NT2/D1 (cell line): Measurements from ENCODE around the gene MKRN2OS.
"Not testable (repeated sequence)": the region's sequence is repeated elsewhere in the genome, so short reads cannot be mapped to it uniquely, and the experiment has no call there.

Experiments
- DNase-seq: peaks from one replicate; pipeline ENCODE4 v3.0.0-alpha.2; 2011; ENCODE audit warnings: low read depth, low spot score
- H3K27me3 ChIP-seq: 2 replicates; pipeline ENCODE4 v1.6.0; 2011; ENCODE audit warnings: mild to moderate bottlenecking; ENCODE audit not compliant: insufficient read length, insufficient read depth
- H3K36me3 ChIP-seq: 2 replicates; pipeline ENCODE4 v1.6.1; 2011; ENCODE audit warnings: mild to moderate bottlenecking, low read length, mixed read lengths; ENCODE audit not compliant: insufficient read depth, insufficient read length
- H3K4me1 ChIP-seq: 2 replicates; pipeline ENCODE4 v1.5.1; 2011; ENCODE audit not compliant: insufficient read depth, insufficient read length
- H3K4me3 ChIP-seq: 2 replicates; pipeline ENCODE4 v1.5.1; 2011; ENCODE audit warnings: low read depth; ENCODE audit not compliant: insufficient read length
- H3K9ac ChIP-seq: 2 replicates; pipeline ENCODE4 v1.6.0; 2011; ENCODE audit warnings: low read depth; ENCODE audit not compliant: insufficient read length
- H3K9me3 ChIP-seq: 2 replicates; pipeline ENCODE4 v1.5.1; 2011; ENCODE audit warnings: mild to moderate bottlenecking, low read length; ENCODE audit not compliant: insufficient read depth
- SUZ12 ChIP-seq: IDR thresholded peaks from 2 replicates; pipeline ENCODE4 v1.6.1; 2011; ENCODE audit not compliant: insufficient read length, insufficient read depth; ENCODE audit errors: extremely low read depth
- YY1 ChIP-seq: IDR thresholded peaks from 2 replicates; pipeline ENCODE4 v1.6.1; 2011; ENCODE audit not compliant: insufficient read length, insufficient read depth
- ZNF274 ChIP-seq: IDR thresholded peaks from 2 replicates; pipeline ENCODE4 v1.6.1; 2011; ENCODE audit warnings: mild to moderate bottlenecking, low read depth, low read length

Gene MKRN2OS

DNA sequence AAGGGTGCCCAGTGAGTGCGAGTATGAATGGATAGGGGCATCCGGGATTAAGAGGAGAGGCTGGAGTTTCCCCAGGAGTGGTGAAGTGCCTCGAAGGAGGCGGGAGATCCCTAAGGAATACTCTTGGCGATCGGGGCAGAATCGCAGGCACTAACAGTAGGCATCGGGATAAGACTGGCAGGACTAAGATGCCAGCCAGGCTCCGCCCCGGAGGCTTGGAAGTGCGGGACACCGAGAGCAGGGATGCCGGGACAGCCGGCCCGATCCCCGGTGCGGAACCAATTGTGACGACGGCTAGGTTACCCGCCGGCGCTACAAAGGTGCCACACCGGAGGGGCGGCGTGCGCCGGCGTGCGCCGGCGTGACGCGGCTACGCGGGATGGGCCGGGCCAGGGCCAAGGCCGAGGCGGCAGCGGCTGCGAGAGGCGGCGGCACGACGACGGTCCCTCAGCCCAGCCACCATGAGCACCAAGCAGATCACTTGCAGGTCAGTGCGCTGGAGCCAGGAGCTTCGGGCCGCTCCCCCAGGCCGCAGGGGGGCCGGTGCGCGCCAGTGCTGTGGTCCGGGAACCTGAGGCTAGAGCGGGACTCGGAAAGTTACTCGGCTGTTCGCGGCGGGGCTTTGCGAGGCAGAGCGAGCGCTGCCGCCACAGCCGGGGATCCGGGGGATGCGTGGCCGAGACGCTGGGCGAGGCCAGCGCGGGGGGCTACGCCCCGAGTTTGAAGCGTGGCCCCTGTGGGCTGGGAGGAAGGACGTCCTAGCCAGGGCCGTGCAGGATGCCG, 11.6 kb upstream of the MKRN2OS start, which contains the start of gene MKRN2:
MKRN2 (plus strand) TSS at position 398 of the 783 bp plus-strand sequence; CDS start at position 462, 64 bp downstream.
- H3K9ac ChIP-seq, result peak within 1 kb of the TSS; percentile 96
- peaks cover 41% of the 10 kb centered on the region for H3K27me3 ChIP-seq
- H3K36me3 ChIP-seq, result no peaks in the 10 kb centered on the region
- H3K9me3 ChIP-seq, result no peaks in the 10 kb centered on the region
- peak within 1 kb of the TSS; percentile 92 for H3K4me3 ChIP-seq
- no peak for TF ChIP-seq YY1
- TF ChIP-seq ZNF274, result no peak
- TF ChIP-seq SUZ12, result no peak
- peaks cover 2% of the 10 kb centered on the region for H3K4me1 ChIP-seq
- DNase-seq, result peak; percentile 88

DNA sequence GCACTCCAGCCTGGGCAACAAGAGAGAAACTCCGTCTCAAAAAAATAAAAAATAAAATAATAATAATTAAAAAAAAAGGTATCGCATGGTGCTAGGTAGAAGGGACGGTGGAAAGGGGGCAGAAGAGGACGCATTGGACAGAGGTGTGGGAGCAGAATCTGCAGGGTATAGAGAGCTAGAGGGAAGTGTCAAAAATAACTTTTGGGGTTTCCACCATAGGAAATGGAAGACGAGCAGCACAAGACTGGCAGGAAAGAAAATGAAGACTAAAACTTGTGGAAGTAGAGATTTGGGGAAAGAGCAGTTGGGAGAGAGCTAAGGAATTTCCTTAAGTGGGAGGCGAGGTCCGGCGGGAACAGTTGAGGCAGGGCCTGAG, 11.0 kb upstream of the MKRN2OS start:
- H3K9me3 ChIP-seq, result no peaks in the 10 kb centered on the region
- no peak for TF ChIP-seq ZNF274
- no peak for TF ChIP-seq YY1
- TF ChIP-seq SUZ12, result no peak
- H3K27me3 ChIP-seq, result peaks cover 41% of the 10 kb centered on the region
- H3K4me3 ChIP-seq, result peak overlapping the region; percentile 92
- peak overlapping the region; percentile 96 for H3K9ac ChIP-seq
- peaks cover 2% of the 10 kb centered on the region for H3K4me1 ChIP-seq
- no peaks in the 10 kb centered on the region for H3K36me3 ChIP-seq
- no peak for DNase-seq

DNA sequence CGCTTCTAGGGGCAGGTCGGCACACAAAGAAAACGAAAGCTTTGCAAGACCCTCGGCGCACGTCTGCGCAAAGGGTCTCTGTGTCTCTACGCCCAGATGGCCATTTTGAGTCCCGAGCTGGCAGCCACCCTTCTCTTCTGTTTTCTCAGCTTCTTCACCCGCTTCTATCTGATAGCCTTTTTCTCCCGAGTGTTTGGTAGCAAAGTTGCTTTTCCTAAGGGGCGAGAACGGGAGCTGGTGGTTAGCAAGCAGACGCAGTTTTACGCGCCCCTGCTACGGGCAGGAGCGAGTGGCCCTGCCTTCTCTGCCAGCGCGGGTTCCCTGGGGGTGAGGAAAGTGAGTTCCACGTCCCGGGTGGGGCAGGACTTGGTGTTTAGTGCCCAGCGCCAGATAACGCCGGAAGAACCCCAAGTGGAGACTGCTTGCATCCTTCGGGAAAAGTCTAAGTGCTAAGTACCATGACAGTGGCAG, 8.7 kb upstream of the MKRN2OS start:
- peak; percentile 27 for DNase-seq
- no peaks in the 10 kb centered on the region for H3K4me1 ChIP-seq
- H3K9me3 ChIP-seq, result no peaks in the 10 kb centered on the region
- no peaks in the 10 kb centered on the region for H3K36me3 ChIP-seq
- peaks cover 41% of the 10 kb centered on the region for H3K27me3 ChIP-seq
- peak overlapping the region; percentile 36 for H3K4me3 ChIP-seq
- TF ChIP-seq ZNF274, result no peak
- peak; percentile 52 for TF ChIP-seq SUZ12
- peak overlapping the region; percentile 54 for H3K9ac ChIP-seq

DNA sequence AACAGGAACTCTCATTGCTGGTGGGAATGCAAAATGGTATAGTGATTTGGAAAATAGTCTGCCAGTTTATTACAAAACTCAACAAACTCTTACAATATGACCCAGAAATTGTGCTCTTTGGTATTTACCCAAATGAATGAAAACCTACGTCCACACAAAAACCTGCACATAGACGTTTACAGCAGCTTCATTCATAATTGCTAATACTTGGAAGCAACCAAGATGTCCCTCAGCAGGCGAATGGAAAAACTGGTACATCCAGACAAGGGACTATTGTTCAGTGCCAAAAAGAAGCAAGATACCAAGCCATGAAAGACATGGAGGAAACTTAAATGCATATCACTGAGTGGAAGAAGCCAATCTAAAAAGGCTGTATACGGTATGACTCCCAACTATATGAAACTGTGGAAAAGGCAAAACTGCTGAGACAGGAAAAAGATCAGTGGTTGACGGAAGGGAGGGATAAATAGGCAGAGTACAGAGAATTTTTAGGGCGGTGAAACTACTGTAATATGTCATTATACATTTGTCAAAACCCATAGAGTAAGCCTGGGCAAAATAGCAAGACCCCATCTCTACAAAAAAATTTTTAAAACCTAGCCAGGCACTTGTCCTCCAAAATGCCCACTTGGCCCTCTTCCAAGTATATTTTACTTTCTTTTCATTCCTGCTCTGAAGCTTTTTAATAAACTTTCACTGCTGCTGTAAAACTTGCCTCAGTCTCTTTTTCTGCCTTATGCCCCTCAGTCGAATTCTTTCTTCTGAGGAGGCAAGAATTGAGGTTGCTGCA, 4.9 kb upstream of the MKRN2OS start:
- H3K4me1 ChIP-seq, result no peaks in the 10 kb centered on the region
- peaks cover 28% of the 10 kb centered on the region for H3K27me3 ChIP-seq
- H3K4me3 ChIP-seq, result no peak overlapping the region
- no peak for DNase-seq
- no peak overlapping the region for H3K9ac ChIP-seq
- no peaks in the 10 kb centered on the region for H3K9me3 ChIP-seq
- H3K36me3 ChIP-seq, result no peaks in the 10 kb centered on the region
- TF ChIP-seq ZNF274 (no peak), SUZ12 (no peak), YY1 (no peak)

DNA sequence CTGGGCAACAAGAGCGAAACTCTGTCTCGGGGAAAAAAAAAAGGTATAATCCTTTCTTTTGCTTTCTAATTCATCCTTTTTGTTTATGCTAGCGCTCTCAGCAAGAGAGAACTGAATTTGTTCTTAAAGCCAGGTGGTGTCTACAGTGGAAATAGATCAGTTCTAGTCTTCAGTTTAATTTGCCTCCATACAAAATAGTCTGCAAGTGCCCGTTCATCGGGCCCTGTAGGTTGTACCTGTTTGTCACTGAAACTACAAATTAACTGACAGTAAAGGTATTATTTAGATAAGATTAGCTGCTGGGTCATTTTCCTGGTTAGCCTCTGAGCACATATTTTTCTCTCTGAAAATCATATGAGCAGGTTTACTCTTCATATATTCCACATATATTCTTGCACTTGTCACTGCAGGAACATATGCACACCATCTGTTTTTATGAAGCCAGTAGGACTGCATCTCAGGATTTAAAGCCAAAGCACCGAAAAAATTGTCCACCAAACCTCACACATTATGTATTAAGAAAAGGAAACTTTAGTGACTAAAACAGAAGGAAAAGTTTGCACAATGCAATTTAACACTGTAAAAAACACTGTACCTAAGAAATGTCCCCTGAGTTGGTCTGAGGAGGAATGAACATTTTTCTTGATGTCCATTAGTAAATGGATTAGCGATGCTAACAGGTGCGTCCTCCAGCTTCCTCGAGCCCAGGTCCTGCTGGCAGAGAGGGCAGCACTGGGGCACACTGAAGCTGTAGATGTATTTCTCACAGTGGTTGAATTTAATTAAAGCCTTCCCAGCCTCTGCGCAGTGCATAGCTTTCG, 437 bp downstream of the MKRN2OS start:
- TF ChIP-seq ZNF274 (no peak), YY1 (no peak), SUZ12 (no peak)
- Histone ChIP-seq H3K36me3 (peaks cover 15% of the 10 kb centered on the region), H3K27me3 (no peaks in the 10 kb centered on the region), H3K9me3 (no peaks in the 10 kb centered on the region), H3K9ac (no peak overlapping the region), H3K4me3 (no peak overlapping the region), H3K4me1 (no peaks in the 10 kb centered on the region)
- no peak for DNase-seq

DNA sequence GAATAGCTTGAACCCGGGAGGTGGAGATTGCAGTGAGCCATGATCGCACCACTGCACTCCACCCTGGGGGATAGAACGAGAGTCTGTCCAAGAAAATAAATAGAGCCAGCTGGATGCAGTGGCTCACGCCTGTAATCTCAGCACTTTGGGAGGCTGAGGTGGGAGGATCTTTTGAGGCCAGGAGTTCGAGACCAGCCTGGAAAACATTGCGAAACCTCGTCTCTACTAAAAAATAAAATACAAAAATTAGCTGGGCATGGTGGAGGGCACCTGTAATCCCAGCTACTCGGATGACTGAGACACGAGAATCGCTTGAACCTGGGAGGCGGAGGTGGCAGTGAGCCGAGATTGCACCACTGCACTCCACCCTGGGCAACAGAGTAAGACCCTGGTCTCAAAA, 1.8 kb downstream of the MKRN2OS start:
- H3K4me1 ChIP-seq, H3K9me3 ChIP-seq, H3K27me3 ChIP-seq, H3K4me3 ChIP-seq, H3K9ac ChIP-seq, DNase-seq: not testable (repeated sequence)
- H3K36me3 ChIP-seq, result peaks cover 16% of the 10 kb centered on the region

DNA sequence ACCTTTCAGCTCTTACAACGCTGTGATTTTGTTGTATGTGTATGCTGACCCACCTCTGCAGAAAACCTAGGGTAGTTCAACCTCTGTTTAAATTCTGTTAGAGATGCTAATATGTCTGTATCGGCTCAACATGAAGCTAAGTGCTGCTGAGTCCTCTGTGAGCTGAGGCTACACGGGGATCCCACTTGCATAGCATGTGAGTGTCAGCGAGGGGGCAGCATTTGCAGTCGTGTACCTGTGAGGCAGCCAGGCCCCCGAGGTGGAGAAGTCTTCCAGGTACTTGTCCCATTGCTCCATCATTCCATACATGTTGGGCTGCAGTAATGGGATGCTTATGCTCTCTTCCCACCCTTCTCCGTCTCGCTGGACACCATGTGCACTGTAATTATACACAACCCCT, 3.7 kb downstream of the MKRN2OS start:
- Histone ChIP-seq H3K4me3 (no peak overlapping the region), H3K9ac (no peak overlapping the region), H3K27me3 (no peaks in the 10 kb centered on the region), H3K4me1 (no peaks in the 10 kb centered on the region), H3K9me3 (no peaks in the 10 kb centered on the region), H3K36me3 (peaks cover 16% of the 10 kb centered on the region)
- DNase-seq, result no peak
- no peak for TF ChIP-seq SUZ12
- TF ChIP-seq ZNF274, result no peak
- no peak for TF ChIP-seq YY1
